RKO (cell line): ENCODE results near the gene GAL3ST3.
"Not testable (repeated sequence)": the region's sequence is repeated elsewhere in the genome, so short reads cannot be mapped to it uniquely, and the experiment has no call there.

Experiments
- DNase-seq: peaks from one replicate; pipeline ENCODE4 v3.0.0-alpha.2; 2016; ENCODE audit warnings: low spot score

GAL3ST3 gene

DNA sequence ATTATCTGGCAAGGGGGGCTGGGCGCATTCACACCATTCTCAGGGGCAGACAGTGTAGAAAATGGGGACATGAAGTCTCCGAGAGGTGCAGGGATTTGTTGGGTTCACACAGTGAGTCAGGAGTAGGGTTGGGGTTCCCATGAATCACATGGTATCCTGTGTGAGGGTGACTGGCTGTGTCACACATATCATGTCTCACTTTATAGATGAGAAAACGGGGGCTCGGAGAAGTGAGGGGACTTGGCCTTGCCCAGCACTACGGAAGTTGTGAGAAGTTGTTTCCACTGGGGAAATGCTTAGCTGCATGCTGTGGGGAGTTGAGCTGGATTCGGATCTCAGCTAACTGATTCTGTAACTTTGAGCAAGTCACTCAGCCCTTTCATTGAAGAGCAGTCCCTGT, 4.2 kb downstream of the GAL3ST3 start:
- DNase-seq: peak; percentile 86

DNA sequence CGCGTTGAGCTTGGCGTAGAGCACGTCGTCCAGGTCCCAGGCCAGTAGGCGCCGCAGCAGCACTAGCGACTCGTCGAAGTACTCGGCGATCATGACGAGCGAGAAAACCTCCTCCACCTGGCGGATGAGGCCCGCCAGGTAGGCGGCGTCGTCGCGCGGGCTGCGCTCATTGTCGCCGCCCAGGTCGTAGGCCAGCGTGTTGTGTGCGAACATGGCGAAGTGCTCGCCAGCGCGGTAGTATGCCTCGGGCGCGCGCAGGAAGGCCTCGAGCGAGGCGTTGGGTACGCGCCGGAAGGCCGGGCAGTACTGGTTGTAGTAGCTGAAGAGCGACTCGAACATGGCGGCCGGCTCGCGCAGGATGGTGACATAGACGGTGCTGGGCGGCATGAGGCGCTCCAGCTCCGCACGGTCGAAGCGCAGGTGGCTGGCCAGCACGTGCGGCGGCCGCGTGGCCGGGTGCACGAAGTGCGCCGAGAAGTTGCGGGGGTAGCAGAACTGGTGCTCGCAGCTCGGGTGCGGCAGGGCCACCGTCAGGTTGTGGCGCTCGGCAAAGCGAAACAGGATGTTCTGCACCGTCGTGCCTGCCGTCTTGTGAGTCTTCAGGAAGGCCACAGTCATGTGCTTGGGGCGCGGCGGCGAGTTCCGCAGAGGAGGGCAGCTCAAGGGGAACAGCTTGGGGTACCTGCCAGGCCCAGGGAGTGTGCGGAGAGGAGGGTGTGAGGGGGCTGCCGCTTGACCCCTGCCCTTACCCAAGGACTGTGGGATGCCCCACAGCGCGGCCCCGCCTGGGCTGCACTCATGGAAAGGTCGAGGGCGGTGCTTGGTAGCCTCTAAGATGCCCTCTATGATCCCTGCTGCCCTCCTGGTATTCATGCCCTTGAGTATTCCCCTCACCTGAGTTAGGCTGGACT, 5.7 kb downstream of the GAL3ST3 start:
- no peak for DNase-seq

DNA sequence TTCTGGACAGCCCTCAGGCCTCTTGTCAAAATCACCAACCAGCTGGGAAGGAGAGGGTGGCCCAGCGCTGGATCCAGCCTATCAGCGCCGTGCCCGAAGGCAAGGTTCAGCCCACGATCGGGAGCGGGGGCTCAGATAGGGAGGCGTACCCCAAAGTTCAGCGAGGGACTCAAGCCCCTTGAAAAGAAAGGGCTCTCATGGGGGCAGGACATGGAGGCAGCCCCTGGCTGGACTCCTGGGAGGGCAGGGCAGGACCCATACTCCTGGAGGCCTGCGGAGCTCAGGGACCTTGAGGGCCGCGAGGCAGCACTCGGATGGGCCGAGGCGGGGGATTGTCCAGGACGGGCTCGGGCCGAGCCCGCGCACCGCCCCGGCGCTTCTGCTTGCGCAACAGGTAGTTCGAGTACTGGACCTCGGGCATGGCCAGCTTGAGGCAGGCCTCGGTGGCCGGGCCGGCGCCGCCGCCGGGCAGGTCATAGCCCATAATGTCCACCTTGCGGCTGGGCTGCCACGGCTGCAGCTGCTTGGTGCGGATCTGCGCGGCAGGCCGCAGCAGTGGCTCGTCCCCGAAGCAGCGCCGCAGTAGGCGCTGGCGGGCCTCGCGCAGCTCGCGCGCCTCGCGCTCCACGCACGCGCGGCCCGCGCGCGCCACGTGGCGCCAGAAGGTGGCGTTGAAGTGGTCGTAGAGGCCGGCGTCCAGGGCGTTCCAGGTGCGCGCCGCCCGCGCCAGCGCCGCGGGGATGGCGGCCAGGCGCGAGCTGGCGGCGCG, 6.5 kb downstream of the GAL3ST3 start:
- DNase-seq: no peak

DNA sequence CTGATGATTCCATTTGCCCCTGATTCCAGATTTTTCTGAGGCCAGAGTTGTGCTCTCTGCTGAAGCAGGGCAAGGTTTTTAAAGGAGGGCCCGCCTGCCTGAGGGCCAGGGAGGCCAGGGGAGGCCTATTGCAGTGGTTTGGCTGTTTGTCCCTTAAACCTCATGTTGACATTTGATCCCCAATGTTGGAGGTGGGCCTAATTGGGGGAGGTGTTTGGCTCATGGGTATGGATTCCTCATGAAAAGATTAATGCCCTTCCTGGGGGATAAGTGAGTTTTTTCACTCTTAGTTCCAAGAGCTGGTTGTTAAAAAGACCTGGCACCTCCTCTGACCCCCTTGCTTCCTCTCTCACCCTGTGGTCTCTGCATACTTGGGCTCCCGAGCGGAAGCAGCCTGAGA, 9.2 kb downstream of the GAL3ST3 start:
- DNase-seq: no peak

DNA sequence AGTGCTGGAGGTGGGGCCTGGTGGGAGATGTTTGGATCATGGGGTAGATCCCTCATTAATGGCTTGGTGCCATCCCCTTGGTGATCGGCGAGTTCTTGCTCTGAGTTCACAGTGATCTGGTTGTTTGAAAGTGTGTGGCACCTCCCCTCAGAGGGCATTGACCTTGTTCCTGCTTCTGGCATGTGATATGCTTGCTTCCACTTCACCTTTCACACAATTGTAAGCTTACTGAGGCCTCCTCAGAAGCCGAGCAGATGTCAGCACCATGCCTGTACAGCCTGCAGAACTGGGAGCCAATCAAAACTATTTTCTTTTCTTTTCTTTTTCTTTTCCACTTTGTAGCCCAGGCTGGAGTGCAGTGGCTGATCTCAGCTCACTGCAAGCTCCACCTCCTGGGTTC, 11.6 kb downstream of the GAL3ST3 start:
- DNase-seq: no peak

DNA sequence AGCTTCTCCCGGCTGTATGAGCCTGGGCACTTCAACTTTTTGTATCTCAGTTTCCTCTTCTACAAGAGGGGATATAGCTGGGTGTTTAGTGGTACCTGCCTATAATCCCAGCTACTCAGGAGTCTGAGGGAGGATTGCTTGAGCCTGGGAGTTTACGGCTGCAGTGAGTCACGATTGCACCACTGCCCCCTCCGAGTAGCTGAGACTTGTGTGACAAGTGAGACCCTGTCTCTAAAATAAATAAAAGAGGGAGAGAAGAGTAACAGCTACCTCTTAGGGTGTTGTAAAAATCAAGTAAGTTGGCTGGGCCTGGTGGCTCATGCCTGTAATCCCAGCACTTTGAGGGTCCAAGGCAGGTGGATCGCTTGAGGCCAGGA, 12.6 kb downstream of the GAL3ST3 start:
- DNase-seq: no peak

DNA sequence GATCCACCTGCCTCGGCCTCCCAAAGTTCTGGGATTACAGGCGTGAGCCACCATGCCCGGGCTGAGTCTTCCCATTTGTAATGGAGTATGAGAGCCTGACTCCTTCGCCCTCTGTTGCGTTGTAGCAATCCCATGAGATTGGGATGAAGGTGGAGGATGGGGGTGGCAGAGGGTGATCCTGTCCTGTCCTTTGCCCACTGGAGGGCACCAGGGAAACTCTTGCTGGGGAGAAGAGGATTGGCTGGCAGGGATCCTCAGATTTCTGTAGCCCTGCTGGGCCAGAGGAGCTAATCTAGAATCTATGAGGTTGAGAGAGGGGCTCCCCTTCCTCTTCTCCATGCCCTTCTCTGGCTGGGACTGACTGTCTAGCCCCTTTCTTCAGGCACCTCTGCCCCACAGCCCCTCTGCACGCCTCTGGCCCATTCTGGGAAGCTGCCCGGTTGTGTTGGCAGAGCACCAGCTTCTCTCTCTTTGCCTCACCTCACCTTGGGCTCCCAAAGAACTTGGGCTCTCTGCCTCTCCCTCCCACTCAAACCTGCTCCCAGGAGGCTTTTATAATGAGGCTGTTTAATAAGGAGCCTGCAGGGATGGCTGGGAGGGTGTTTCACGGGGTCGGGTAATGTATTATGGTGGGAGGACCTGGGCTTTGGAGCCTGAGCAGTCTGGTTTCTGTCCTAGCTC, 13.2 kb downstream of the GAL3ST3 start:
- DNase-seq: no peak

DNA sequence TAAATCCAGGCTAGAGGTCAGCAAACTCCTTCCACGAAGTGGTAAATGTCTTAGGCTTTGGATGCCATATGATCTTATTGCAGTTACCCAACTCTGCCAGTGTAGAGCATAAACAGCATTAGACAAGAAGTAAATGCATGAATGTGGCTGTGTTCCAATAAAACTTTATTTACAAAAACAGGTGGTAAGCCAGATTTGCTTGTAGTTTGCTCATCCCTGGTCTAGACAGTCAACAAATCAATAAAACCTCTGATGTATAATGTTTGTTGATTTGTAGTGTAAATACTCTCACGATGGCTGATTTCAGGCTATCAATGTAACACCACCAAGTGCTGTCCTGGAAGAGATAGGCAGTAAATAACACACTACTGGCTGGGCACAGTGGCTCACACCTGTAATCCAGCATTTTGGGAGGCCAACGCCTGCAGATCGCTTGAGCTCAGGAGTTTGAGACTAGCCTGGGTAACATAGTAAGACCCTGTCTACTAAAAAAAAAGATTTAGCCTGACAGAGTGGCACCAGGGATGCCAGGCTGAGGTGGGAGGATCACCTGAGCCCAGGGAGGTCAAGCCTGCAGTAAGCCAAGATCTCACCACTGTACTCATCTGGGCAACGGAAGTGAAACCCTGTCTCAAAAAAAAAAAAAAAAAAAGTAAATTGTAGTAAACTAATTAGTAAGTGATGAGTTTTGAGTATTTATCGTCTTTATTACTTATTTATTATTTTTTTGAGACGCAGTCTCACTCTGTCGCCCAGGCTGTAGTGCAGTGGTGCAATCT, 15.8 kb downstream of the GAL3ST3 start:
- DNase-seq: peak; percentile 45

DNA sequence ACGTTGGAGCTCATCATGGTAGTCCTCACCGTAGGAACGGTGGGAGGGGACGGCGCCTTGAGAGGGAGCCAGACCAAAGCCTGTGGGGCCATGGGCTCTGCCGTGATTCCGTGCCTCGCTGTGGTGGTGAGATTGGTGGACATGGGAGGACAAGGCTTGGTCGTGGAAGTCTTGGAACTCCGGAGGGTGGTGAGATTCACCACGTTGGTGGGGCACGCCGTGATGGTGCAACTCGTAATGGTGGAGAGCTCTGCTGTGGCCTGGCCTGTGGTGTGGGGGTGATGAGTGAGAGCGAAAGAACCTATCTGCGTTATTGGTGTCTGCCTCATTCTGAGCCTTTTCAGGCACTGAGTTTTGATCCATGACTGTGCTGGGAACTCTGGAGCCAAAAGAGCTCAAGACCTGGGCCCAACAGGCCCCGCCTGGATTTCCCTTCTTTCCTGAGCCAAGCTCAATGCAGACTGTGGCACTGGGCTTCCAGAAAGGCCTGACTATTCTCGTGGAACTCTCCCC, 22.9 kb downstream of the GAL3ST3 start, which contains the start of gene CATSPER1:
TSS of gene CATSPER1 (minus strand) at position 463 of the 513 bp plus-strand sequence. CDS start at position 363, 100 bp downstream.
- no peak for DNase-seq

DNA sequence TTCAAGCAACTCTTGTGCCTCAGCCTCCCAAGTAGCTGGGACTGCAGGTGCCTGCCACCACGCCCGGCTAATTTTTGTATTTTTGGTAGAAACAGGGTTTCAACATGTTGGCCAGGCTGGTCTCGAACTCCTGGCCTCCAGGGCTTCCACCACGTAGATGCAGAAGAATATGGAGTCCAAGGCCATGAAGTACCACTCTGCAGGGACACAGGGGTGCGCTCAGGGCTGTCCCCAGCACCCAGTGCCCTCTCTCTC, 25.8 kb downstream of the GAL3ST3 start:
- not testable (repeated sequence) for DNase-seq

DNA sequence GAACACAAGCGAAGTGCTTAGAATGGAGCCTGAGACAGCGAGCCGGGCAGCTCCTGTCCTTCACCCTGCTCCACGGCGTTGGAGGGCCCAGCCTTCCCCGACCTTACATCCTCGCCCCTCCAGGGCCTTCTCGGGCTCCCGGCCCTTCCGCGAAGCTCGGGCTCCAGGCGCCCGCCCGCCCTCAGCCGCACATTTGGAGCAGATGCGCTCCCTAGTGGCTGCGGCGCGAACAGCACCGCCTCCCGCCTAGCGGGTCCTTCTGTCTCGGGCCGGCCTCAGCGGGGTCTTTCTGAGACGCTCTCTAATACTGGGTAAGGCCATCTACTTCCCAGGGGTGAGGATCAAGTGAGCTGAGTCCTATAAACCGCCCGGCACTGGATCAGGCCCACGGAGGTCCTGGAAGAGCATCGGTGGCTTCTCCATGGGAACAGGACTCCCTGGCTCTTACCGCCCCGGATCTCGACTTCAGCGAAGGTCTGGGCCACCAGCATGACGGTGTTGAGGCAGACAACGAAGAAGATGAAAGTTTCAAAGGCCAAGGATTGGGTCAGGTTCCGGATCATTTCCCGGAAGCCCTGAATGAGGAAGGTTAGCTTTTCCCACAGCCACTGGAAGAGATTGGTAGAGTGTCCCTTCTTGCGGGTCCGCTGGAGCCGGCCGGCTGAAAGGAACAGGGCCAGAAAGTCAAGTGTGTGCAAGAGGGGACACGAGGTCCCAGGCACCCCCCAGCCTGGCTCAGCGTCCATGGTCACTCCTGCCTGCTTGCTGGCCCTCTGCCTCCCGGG, 26.4 kb downstream of the GAL3ST3 start:
- peak; percentile 68 for DNase-seq

DNA sequence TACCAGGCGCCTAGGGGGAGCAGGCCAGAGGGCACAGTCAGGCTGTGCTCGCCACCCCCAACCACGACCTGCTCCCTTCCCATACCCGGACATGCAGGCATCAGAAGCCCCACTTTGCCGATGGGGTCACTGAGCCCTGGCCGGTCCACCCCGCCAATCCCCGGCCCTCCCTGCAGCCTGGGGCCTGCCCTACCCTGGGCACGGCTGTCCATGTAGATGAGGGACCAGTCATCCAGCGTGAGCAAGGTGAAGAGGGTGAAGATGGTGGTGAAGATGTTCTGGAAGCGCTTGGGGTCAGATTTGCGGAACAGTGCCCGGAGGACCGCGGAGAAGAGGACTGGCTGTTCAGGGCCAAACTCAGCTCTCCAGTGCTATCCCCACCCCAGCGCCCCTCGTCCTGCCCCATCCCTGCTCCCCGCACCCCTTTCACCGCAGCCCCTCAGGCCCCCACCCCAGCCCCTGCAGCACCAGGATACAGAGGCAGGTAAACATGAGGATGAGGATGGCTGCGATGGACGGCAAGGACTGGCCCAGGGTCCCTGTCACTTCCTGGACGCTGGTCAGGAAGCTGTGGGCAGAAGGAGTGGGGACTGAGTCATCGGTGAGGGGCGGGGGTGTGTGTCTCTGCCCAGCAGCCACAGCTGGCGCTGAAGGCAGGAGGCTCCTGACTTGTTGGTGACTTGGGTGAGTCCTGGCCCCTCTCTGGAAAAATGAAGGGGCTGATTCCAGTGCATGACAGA, 28.2 kb downstream of the GAL3ST3 start:
- DNase-seq: peak; percentile 87

DNA sequence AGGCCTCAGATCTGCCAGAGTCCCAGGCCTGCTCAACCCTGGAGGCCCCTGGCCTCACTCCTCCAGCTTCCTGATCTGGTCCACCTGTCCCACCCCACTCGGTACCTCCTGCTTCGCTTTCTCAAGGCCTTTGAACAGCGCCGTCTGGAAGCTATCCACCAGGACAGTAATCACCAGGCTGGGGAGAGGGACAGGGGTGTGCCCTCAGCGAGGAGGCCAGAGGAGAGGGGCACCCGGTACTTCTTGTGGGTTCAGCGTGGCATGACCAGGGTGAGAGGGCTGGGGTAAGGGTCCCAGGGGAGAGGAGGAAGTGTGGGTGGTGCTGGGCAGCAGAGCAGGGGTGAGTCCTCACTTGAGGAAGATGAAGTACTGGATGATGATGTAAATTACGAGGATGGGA, 28.7 kb downstream of the GAL3ST3 start:
- DNase-seq: no peak

DNA sequence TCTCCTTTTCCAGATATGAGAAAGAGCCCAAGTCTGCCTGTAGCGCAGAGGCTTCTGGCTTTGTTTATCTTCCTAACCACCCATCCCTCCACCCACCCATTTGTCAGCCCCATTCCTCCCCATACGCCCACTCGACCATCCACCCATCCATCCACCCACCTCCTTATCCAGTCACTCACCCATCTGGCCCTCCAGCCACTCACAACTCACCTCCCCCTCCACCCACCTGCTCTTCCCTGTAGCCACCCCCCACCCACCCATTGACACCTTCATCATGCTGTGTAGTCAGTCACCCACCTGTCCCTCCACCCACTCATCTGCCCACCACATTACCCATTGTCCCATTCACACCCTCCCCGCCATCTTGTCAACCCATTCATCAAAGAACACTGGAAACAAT, 31.6 kb downstream of the GAL3ST3 start:
- DNase-seq: no peak

DNA sequence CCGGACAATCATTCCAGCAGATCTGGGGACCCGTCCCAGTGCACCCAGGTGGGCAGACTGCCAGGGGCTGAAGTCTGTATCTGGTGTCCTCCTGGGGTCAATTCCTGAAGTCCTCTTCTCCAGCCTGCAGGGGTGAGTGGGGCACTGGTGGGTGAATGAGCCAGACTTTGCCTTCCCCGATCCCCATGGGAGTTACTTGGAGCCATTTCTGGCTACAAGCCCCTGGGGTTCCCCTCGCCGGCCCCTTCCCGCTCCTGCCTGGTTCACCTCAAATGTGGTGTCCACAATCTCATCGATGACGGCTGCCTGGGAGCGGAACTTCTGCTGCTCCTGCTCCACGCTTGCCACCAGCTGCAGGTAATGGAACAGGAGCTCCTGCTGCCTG, 32.2 kb downstream of the GAL3ST3 start:
- no peak for DNase-seq

DNA sequence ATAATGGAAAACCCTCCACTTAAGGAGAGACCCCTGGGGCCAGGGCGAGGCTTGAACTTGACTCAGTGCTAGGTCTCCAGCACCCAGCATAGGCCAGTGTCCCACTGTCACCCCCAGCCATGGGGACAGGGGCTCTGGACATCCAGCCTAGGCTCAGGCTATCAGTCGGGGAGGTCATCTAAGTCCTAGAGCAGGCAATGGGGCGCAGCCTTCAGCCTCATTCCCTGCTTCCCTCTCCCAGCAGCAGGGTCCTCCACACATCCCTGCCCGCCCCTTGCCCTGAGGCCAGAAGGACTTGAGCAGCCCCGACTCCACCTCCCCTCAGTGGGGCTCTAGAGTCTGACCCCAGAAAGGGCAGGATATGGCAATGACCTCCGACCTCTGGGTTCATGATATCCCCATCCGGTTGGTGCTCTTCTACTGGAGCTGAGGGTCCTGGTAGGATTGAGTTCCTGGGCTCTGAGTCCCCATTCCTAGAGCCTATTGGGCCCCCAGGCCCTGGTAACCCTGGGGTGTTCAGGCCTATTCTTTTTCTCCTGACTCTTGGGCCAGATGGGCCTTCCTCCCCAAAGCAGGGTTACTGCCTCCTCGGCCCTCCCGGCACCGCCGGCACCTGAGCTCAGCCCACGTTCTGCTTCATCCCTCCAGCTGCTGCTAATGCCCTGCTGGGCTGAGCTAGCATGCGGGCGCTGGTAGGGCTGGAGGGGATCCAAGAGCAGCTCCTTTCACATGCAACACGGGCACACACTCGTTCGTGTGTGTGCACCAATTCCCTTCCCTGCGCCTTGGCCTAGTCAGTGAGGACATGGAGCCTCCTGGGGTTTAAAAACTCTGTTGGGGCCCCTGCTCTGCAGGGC, 32.8 kb downstream of the GAL3ST3 start:
- no peak for DNase-seq

DNA sequence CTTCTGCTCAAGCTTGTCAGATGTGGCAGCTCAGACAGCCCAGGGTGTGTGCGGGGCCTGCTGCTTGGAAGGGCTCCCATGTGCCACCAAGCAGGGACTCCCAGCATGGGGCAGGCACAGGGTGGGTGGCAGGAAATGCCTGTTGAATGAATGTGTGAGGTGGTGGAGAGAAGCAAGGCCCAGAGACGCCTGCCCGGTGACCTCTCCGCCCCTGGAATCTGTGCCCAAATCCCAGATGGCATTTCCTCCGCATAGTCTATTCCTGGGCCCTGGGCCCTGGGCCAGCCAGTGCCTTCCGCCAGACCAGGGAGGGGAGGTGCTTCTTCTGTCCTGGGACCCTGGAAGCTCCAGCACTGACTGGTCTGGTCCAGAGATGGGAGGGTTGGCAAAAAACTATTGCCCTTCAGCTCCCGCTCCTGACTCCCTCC, 33.5 kb downstream of the GAL3ST3 start:
- DNase-seq: no peak

DNA sequence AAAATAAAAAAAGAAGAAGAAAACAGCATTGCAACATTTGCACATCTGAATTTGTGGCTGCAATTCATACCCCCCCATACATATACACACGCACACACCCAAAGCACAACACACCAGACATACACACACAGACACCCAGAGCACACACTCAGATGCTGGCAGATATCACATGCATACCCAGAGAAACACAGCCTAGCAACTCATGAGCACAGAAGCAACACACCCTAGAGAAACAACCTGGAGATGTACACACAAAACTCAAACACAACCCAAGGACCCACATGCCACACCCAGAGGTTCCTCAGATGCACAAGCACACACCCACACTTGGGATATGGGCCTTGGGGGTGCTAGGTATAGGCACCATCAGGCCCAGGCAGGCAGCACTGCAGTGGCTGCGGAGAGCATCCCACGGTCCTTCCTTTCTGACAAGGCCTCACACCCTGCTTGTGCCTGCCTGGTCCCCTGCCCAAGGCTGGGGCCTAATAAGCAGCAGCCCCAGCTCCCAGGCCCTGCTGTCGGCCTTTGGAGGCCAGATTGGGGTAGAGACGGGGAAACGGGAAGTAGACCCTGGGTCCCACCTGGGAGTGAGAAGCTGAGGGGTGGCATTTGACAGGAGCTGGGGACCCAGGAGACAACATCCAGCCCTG, 34.0 kb downstream of the GAL3ST3 start:
- DNase-seq: no peak

DNA sequence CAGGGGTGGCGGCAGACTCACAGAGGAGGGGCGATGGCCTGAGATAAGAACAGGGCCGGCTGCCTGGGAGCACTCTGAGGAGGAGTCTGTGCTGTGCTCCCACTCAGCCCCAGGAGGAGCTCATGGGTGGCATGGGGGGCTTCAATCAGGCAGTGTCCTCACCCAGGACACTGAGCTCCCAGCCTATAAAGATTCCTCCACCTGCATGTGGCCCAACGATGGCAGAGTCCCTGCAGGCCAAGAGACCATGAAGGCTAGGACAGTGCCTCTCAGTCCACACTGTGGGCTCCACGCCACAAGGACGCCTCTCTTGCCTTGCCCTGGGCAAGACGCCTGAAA, 35.2 kb downstream of the GAL3ST3 start:
- no peak for DNase-seq
